ENCODE measurements around the gene MAFG. TPM values are rescaled to one million over a fixed set of nuclear protein-coding genes. Genes with fewer than 3 reads are reported as not detected.

MAFG gene
- total and polyA plus RNA-seq, 2 of the 13 experiments (the other 11 are each of a cell fraction or from before 2014, with no cell fraction given), result 14.5 to 20.0 TPM

DNA sequence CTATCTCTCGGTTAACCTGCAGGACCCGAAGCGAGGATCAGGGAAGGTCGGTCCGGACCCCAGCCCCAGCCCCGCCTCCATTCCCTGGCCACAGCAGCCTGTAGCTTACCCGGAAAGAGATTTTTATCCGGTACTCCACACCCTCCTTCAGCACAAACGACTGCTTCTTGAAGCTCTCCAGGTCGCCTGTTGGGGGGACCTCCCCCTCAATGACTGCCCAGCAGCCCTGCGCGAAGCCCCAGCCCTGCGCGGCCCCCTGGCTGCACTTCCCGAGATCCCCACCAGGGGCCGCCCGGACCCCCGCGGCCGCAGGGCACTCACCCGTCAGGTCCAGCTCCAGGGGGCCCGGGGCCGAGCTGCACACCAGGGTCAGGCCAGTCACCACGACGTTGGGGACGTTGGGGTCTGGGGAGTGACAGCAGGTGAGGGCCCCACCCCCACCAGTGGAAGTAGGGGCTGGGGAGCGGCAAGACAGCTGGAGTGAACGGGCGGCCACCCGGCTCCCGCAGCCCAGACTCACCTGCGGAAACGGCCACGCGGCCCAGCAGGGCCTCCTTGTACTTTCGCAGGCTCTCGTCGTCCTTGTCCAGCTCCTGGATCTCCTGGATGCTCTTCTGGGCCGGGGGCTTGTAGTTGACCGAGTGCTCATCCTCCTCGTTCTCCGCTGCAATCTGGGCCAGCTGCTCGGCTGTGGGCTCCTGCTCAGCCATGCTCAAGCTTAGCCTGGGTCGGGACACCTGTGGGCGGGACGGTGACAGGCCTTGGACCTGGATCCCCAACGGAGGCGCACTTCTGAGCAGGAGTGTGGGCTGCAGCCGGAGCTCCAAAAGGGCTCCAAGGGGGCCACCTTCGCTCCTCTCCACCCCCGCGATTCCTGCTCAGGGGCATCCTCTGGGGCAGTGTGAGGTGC lies 58.1 kb downstream of the MAFG start (continued):
- TF ChIP-seq ADNP (CRISPR knock-in tag; IDR thresholded peaks at IDR 0.05) (no peak; the same call in 1 of the 2 replicates), NAIF1 (CRISPR knock-in tag; IDR thresholded peaks at IDR 0.05; ENCODE audit: borderline replicate concordance) (no peak), ZBTB8A (CRISPR knock-in tag; IDR thresholded peaks at IDR 0.05; ENCODE audit: borderline replicate concordance, low read depth) (no peak), ZNF34 (CRISPR knock-in tag; IDR thresholded peaks at IDR 0.05; ENCODE audit: borderline replicate concordance) (no peak), HNRNPL (IDR thresholded peaks at IDR 0.05; ENCODE audit: low read depth, low read length) (peak; percentile 47; the same call in 1 of the 2 replicates), CBX5 (CRISPR knock-in tag; IDR thresholded peaks at IDR 0.05; ENCODE audit: borderline replicate concordance) (no peak), ONECUT2 (CRISPR knock-in tag; IDR thresholded peaks at IDR 0.05) (no peak), SYNCRIP (IDR thresholded peaks at IDR 0.05; ENCODE audit: insufficient read depth, low read depth, low read length) (no peak), ZNF644 (CRISPR knock-in tag; IDR thresholded peaks at IDR 0.05; ENCODE audit: low read depth) (no peak), TMF1 (CRISPR knock-in tag; IDR thresholded peaks at IDR 0.05; ENCODE audit: low read depth) (peak; percentile 84), RNF2 (conservative IDR thresholded peaks at IDR 0.05; ENCODE audit: low read depth) (no peak), PHB2 (IDR thresholded peaks at IDR 0.05; ENCODE audit: partially characterized antibody) (no peak), RBM39 (IDR thresholded peaks at IDR 0.05; ENCODE audit: low read depth, low read length, poor library complexity, severe bottlenecking) (no peak), ZNF777 (CRISPR knock-in tag; IDR thresholded peaks at IDR 0.05) (no peak), NPAS2 (CRISPR knock-in tag; IDR thresholded peaks at IDR 0.05; ENCODE audit: borderline replicate concordance) (no peak), ZSCAN9 (CRISPR knock-in tag; IDR thresholded peaks at IDR 0.05; ENCODE audit: borderline replicate concordance) (no peak), ZNF333 (CRISPR knock-in tag; IDR thresholded peaks at IDR 0.05; ENCODE audit: borderline replicate concordance) (peak; percentile 53; the same call in 1 of the 2 replicates)
- TF ChIP-seq, protein P1, sequence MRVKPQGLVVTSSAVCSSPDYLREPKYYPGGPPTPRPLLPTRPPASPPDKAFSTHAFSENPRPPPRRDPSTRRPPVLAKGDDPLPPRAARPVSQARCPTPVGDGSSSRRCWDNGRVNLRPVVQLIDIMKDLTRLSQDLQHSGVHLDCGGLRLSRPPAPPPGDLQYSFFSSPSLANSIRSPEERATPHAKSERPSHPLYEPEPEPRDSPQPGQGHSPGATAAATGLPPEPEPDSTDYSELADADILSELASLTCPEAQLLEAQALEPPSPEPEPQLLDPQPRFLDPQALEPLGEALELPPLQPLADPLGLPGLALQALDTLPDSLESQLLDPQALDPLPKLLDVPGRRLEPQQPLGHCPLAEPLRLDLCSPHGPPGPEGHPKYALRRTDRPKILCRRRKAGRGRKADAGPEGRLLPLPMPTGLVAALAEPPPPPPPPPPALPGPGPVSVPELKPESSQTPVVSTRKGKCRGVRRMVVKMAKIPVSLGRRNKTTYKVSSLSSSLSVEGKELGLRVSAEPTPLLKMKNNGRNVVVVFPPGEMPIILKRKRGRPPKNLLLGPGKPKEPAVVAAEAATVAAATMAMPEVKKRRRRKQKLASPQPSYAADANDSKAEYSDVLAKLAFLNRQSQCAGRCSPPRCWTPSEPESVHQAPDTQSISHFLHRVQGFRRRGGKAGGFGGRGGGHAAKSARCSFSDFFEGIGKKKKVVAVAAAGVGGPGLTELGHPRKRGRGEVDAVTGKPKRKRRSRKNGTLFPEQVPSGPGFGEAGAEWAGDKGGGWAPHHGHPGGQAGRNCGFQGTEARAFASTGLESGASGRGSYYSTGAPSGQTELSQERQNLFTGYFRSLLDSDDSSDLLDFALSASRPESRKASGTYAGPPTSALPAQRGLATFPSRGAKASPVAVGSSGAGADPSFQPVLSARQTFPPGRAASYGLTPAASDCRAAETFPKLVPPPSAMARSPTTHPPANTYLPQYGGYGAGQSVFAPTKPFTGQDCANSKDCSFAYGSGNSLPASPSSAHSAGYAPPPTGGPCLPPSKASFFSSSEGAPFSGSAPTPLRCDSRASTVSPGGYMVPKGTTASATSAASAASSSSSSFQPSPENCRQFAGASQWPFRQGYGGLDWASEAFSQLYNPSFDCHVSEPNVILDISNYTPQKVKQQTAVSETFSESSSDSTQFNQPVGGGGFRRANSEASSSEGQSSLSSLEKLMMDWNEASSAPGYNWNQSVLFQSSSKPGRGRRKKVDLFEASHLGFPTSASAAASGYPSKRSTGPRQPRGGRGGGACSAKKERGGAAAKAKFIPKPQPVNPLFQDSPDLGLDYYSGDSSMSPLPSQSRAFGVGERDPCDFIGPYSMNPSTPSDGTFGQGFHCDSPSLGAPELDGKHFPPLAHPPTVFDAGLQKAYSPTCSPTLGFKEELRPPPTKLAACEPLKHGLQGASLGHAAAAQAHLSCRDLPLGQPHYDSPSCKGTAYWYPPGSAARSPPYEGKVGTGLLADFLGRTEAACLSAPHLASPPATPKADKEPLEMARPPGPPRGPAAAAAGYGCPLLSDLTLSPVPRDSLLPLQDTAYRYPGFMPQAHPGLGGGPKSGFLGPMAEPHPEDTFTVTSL (CRISPR knock-in tag; IDR thresholded peaks at IDR 0.05; ENCODE audit: borderline replicate concordance), result no peak
- TF ChIP-seq, protein P2, sequence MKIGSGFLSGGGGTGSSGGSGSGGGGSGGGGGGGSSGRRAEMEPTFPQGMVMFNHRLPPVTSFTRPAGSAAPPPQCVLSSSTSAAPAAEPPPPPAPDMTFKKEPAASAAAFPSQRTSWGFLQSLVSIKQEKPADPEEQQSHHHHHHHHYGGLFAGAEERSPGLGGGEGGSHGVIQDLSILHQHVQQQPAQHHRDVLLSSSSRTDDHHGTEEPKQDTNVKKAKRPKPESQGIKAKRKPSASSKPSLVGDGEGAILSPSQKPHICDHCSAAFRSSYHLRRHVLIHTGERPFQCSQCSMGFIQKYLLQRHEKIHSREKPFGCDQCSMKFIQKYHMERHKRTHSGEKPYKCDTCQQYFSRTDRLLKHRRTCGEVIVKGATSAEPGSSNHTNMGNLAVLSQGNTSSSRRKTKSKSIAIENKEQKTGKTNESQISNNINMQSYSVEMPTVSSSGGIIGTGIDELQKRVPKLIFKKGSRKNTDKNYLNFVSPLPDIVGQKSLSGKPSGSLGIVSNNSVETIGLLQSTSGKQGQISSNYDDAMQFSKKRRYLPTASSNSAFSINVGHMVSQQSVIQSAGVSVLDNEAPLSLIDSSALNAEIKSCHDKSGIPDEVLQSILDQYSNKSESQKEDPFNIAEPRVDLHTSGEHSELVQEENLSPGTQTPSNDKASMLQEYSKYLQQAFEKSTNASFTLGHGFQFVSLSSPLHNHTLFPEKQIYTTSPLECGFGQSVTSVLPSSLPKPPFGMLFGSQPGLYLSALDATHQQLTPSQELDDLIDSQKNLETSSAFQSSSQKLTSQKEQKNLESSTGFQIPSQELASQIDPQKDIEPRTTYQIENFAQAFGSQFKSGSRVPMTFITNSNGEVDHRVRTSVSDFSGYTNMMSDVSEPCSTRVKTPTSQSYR (CRISPR knock-in tag; IDR thresholded peaks at IDR 0.05; ENCODE audit: borderline replicate concordance), result peak; percentile 36; the same call in 1 of the 2 replicates
- TF ChIP-seq, protein P3, sequence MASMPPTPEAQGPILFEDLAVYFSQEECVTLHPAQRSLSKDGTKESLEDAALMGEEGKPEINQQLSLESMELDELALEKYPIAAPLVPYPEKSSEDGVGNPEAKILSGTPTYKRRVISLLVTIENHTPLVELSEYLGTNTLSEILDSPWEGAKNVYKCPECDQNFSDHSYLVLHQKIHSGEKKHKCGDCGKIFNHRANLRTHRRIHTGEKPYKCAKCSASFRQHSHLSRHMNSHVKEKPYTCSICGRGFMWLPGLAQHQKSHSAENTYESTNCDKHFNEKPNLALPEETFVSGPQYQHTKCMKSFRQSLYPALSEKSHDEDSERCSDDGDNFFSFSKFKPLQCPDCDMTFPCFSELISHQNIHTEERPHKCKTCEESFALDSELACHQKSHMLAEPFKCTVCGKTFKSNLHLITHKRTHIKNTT (CRISPR knock-in tag; IDR thresholded peaks at IDR 0.05), result no peak; the same call in 1 of the 2 replicates

All from HepG2 (cell line).